Measurements from ENCODE around the gene TMEM220.

TMEM220 gene

GRCh38 chr17:10728331-10728892 lies 1.4 kb downstream of the TMEM220 start:
- Histone ChIP-seq H3K9me3 (replicated peaks; ENCODE audit: insufficient read depth, low read length) (no peaks in the 10 kb centered on the region), H3K27me3 (replicated peaks; ENCODE audit: insufficient read depth, low read length) (no peaks in the 10 kb centered on the region; the same call in 1 of the 2 replicates), H4K20me1 (ENCODE audit: insufficient read depth, low read length) (no peaks in the 10 kb centered on the region), H3K36me3 (replicated peaks; ENCODE audit: insufficient read depth, low read length) (no peaks in the 10 kb centered on the region), H3F3A (ENCODE audit: insufficient read depth, low read length) (no peaks in the 10 kb centered on the region), H3K9me2 (replicated peaks; ENCODE audit: insufficient read depth, low read length) (no peaks in the 10 kb centered on the region), H3K4me2 (ENCODE audit: low read depth, low read length) (no peak overlapping the region), H3K4me3 (ENCODE audit: low read length) (no peak overlapping the region), H3K27ac (ENCODE audit: low read length) (no peak overlapping the region), H3K9ac (ENCODE audit: low read length) (no peak overlapping the region), H3K4me1 (ENCODE audit: low read length) (no peaks in the 10 kb centered on the region), H3K79me2 (ENCODE audit: low read length) (no peaks in the 10 kb centered on the region), H2AFZ (ENCODE audit: low read length) (no peak overlapping the region)
- DNase-seq, result no peak
- TF ChIP-seq, protein P1, sequence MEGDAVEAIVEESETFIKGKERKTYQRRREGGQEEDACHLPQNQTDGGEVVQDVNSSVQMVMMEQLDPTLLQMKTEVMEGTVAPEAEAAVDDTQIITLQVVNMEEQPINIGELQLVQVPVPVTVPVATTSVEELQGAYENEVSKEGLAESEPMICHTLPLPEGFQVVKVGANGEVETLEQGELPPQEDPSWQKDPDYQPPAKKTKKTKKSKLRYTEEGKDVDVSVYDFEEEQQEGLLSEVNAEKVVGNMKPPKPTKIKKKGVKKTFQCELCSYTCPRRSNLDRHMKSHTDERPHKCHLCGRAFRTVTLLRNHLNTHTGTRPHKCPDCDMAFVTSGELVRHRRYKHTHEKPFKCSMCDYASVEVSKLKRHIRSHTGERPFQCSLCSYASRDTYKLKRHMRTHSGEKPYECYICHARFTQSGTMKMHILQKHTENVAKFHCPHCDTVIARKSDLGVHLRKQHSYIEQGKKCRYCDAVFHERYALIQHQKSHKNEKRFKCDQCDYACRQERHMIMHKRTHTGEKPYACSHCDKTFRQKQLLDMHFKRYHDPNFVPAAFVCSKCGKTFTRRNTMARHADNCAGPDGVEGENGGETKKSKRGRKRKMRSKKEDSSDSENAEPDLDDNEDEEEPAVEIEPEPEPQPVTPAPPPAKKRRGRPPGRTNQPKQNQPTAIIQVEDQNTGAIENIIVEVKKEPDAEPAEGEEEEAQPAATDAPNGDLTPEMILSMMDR (IDR thresholded peaks at IDR 0.05; ENCODE audit: low read length), result no peak
- TF ChIP-seq EZH2 (optimal IDR thresholded peaks at IDR 0.05; ENCODE audit: low read depth, low read length) (no peak), EZH2phosphoT487 (IDR thresholded peaks at IDR 0.05; ENCODE audit: low read length) (no peak)

- no peak for TF ChIP-seq EZH2 (optimal IDR thresholded peaks at IDR 0.05; ENCODE audit: low read depth, low read length)
- H3K27me3 ChIP-seq (replicated peaks; ENCODE audit: insufficient read depth, low read length), result no peaks in the 10 kb centered on the region; the same call in 1 of the 2 replicates
- no peaks in the 10 kb centered on the region for H3F3A ChIP-seq (ENCODE audit: insufficient read depth, low read length)
- no peak overlapping the region for H3K27ac ChIP-seq (ENCODE audit: low read length)
- no peak overlapping the region for H3K9ac ChIP-seq (ENCODE audit: low read length)
- H2AFZ ChIP-seq (ENCODE audit: low read length), result no peak overlapping the region
- H3K9me3 ChIP-seq (replicated peaks; ENCODE audit: insufficient read depth, low read length), result no peaks in the 10 kb centered on the region
- no peaks in the 10 kb centered on the region for H4K20me1 ChIP-seq (ENCODE audit: insufficient read depth, low read length)
- H3K4me1 ChIP-seq (ENCODE audit: low read length), result no peaks in the 10 kb centered on the region
- no peaks in the 10 kb centered on the region for H3K79me2 ChIP-seq (ENCODE audit: low read length)
- no peak for DNase-seq
- no peaks in the 10 kb centered on the region for H3K9me2 ChIP-seq (replicated peaks; ENCODE audit: insufficient read depth, low read length)
- no peak overlapping the region for H3K4me3 ChIP-seq (ENCODE audit: low read length)
- H3K4me2 ChIP-seq (ENCODE audit: low read depth, low read length), result no peak overlapping the region
- H3K36me3 ChIP-seq (replicated peaks; ENCODE audit: insufficient read depth, low read length), result no peaks in the 10 kb centered on the region
These were observed 2.6 kb downstream of the TMEM220 start for GRCh38 chr17:10727192-10727591.

GRCh38 chr17:10726196-10726595 lies 3.6 kb downstream of the TMEM220 start:
- no peaks in the 10 kb centered on the region for H3K79me2 ChIP-seq (ENCODE audit: low read length)
- H3K36me3 ChIP-seq (replicated peaks; ENCODE audit: insufficient read depth, low read length), result no peaks in the 10 kb centered on the region
- H3K9ac ChIP-seq (ENCODE audit: low read length), result no peak overlapping the region
- no peak overlapping the region for H3K27ac ChIP-seq (ENCODE audit: low read length)
- H2AFZ ChIP-seq (ENCODE audit: low read length), result no peak overlapping the region
- no peaks in the 10 kb centered on the region for H4K20me1 ChIP-seq (ENCODE audit: insufficient read depth, low read length)
- no peaks in the 10 kb centered on the region for H3K9me3 ChIP-seq (replicated peaks; ENCODE audit: insufficient read depth, low read length)
- H3K4me3 ChIP-seq (ENCODE audit: low read length), result no peak overlapping the region
- no peak for DNase-seq
- no peaks in the 10 kb centered on the region for H3F3A ChIP-seq (ENCODE audit: insufficient read depth, low read length)
- TF ChIP-seq EZH2phosphoT487 (IDR thresholded peaks at IDR 0.05; ENCODE audit: low read length), result no peak
- TF ChIP-seq EZH2 (optimal IDR thresholded peaks at IDR 0.05; ENCODE audit: low read depth, low read length), result no peak
- TF ChIP-seq, protein P1 (IDR thresholded peaks at IDR 0.05; ENCODE audit: low read length), result no peak
- no peaks in the 10 kb centered on the region for H3K4me1 ChIP-seq (ENCODE audit: low read length)
- no peak overlapping the region for H3K4me2 ChIP-seq (ENCODE audit: low read depth, low read length)
- H3K9me2 ChIP-seq (replicated peaks; ENCODE audit: insufficient read depth, low read length), result no peaks in the 10 kb centered on the region
- no peaks in the 10 kb centered on the region; the same call in 1 of the 2 replicates for H3K27me3 ChIP-seq (replicated peaks; ENCODE audit: insufficient read depth, low read length)

DNA sequence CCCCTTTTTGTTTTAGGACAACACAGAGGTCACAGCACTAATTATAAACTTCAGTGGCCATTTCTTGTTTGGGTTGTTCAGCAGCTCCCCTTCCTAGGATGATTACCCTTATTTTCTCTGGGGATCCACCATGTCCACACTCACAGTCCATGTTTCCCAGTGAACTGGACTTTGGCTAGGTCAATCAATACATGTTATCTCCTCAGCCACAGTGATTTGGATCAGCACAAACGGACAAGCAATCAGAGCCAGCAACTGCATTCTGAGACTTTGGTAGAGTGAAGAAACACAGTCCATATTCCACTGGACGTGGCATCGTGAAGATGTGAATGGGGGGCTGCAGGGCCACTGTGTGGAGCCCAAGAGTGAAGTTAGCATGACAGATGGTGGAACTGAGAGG lies 4.6 kb downstream of the TMEM220 start:
- no peaks in the 10 kb centered on the region for H4K20me1 ChIP-seq (ENCODE audit: insufficient read depth, low read length)
- H2AFZ ChIP-seq (ENCODE audit: low read length), result no peak overlapping the region
- no peak overlapping the region for H3K4me3 ChIP-seq (ENCODE audit: low read length)
- H3K27ac ChIP-seq (ENCODE audit: low read length), result no peak overlapping the region
- H3K27me3 ChIP-seq (replicated peaks; ENCODE audit: insufficient read depth, low read length), result no peaks in the 10 kb centered on the region; the same call in 1 of the 2 replicates
- no peak overlapping the region for H3K9ac ChIP-seq (ENCODE audit: low read length)
- DNase-seq, result no peak
- H3F3A ChIP-seq (ENCODE audit: insufficient read depth, low read length), result no peaks in the 10 kb centered on the region
- H3K9me2 ChIP-seq (replicated peaks; ENCODE audit: insufficient read depth, low read length), result no peaks in the 10 kb centered on the region
- no peak overlapping the region for H3K4me2 ChIP-seq (ENCODE audit: low read depth, low read length)
- TF ChIP-seq EZH2 (optimal IDR thresholded peaks at IDR 0.05; ENCODE audit: low read depth, low read length), result no peak
- no peak for TF ChIP-seq EZH2phosphoT487 (IDR thresholded peaks at IDR 0.05; ENCODE audit: low read length)
- TF ChIP-seq, protein P1 (IDR thresholded peaks at IDR 0.05; ENCODE audit: low read length), result no peak
- H3K36me3 ChIP-seq (replicated peaks; ENCODE audit: insufficient read depth, low read length), result no peaks in the 10 kb centered on the region
- no peaks in the 10 kb centered on the region for H3K4me1 ChIP-seq (ENCODE audit: low read length)
- H3K79me2 ChIP-seq (ENCODE audit: low read length), result no peaks in the 10 kb centered on the region
- no peaks in the 10 kb centered on the region for H3K9me3 ChIP-seq (replicated peaks; ENCODE audit: insufficient read depth, low read length)

Data from MM.1S (cell line).